Activated naive CD4-positive, alpha-beta T cell treated with anti-CD3 and anti-CD28 coated beads, Interleukin-2, amount 10 ng/mL, durations not matched to agents 7 days and 5 days (primary cell): ENCODE results near the gene RAG2.

Source experiments
- CTCF ChIA-PET: fragments of 350-600 bp; sonication (Branson Sonifier 250); formaldehyde crosslinking; loops from one replicate; lab custom pipeline; 2021; ENCODE audit warnings: antibody characterized with exemption; lab: Charles Lee
- DNase-seq: peaks from one replicate; pipeline ENCODE4 v3.0.0-alpha.2; 2020
- H3K27ac Mint-ChIP-seq: one replicate; pipeline ENCODE4 v1.8.0; 2021; ENCODE audit warnings: mild to moderate bottlenecking, moderate library complexity, mixed read lengths
- H3K27me3 Mint-ChIP-seq: one replicate; pipeline ENCODE4 v1.8.0; 2021; ENCODE audit warnings: mild to moderate bottlenecking, mixed read lengths
- H3K36me3 Mint-ChIP-seq: one replicate; pipeline ENCODE4 v1.8.0; 2021; ENCODE audit warnings: mixed read lengths
- H3K4me1 Mint-ChIP-seq: one replicate; pipeline ENCODE4 v1.8.0; 2021; ENCODE audit warnings: mixed read lengths
- H3K4me3 Mint-ChIP-seq: one replicate; pipeline ENCODE4 v1.8.0; 2021; ENCODE audit warnings: mild to moderate bottlenecking, moderate library complexity, mixed read lengths
- H3K9me3 Mint-ChIP-seq: one replicate; pipeline ENCODE4 v1.8.0; 2021; ENCODE audit warnings: mixed read lengths

Gene RAG2

GRCh38 chr11:36598051-36598450 is at the start of gene RAG2:
RAG2 (minus strand) TSS chr11:36598236; CDS start chr11:36594168, 4,068 bp downstream.
- Mint-ChIP-seq H3K4me1 (peaks cover 6% of the 10 kb centered on the region), H3K9me3 (no peaks in the 10 kb centered on the region), H3K27me3 (peaks cover 23% of the 10 kb centered on the region), H3K36me3 (no peaks in the 10 kb centered on the region), H3K4me3 (no peak within 1 kb of the TSS), H3K27ac (no peak within 1 kb of the TSS)
- CTCF ChIA-PET: no interaction called here
- DNase-seq: no peak

- CTCF ChIA-PET: no interaction called here
- H3K4me1 Mint-ChIP-seq: no peaks in the 10 kb centered on the region
These were observed 40.5 kb upstream of the RAG2 start for GRCh38 chr11:36638556-36638955.

GRCh38 chr11:36635066-36635862 is 37.2 kb upstream of the RAG2 start:
- Mint-ChIP-seq H3K27me3 (no peaks in the 10 kb centered on the region), H3K4me1 (no peaks in the 10 kb centered on the region), H3K4me3 (no peak overlapping the region), H3K9me3 (no peaks in the 10 kb centered on the region), H3K36me3 (no peaks in the 10 kb centered on the region), H3K27ac (no peak overlapping the region)
- no peak for DNase-seq
- CTCF ChIA-PET: no interaction called here

More at GRCh38 chr11:36638556-36638955, 40.5 kb upstream of the RAG2 start:
- no peak for DNase-seq
- no peak overlapping the region for H3K27ac Mint-ChIP-seq
- H3K4me3 Mint-ChIP-seq: no peak overlapping the region
- H3K9me3 Mint-ChIP-seq: no peaks in the 10 kb centered on the region
- H3K27me3 Mint-ChIP-seq: no peaks in the 10 kb centered on the region
- H3K36me3 Mint-ChIP-seq: no peaks in the 10 kb centered on the region

GRCh38 chr11:36631774-36632173 is 33.7 kb upstream of the RAG2 start:
- Mint-ChIP-seq H3K9me3 (no peaks in the 10 kb centered on the region), H3K27me3 (no peaks in the 10 kb centered on the region), H3K27ac (no peak overlapping the region), H3K4me3 (no peak overlapping the region), H3K4me1 (no peaks in the 10 kb centered on the region), H3K36me3 (no peaks in the 10 kb centered on the region)
- CTCF ChIA-PET: no interaction called here
- DNase-seq: no peak

- no peaks in the 10 kb centered on the region for H3K36me3 Mint-ChIP-seq
- no peaks in the 10 kb centered on the region for H3K4me1 Mint-ChIP-seq
- no peak overlapping the region for H3K4me3 Mint-ChIP-seq
- DNase-seq: no peak
- CTCF ChIA-PET: interaction anchor here (1.0 kb wide), 1 partner anchor 10 kb away, joined by 3 read pairs; no protein-coding TSS in a partner anchor
- H3K9me3 Mint-ChIP-seq: no peaks in the 10 kb centered on the region
- no peak overlapping the region for H3K27ac Mint-ChIP-seq
- no peaks in the 10 kb centered on the region for H3K27me3 Mint-ChIP-seq
These were observed 30.8 kb upstream of the RAG2 start for GRCh38 chr11:36628765-36629244.

- H3K4me3 Mint-ChIP-seq: no peak overlapping the region
- no peaks in the 10 kb centered on the region for H3K4me1 Mint-ChIP-seq
- CTCF ChIA-PET: interaction anchor here (1.0 to 1.1 kb wide), 2 partner anchors 9 to 46 kb away, joined by 3 read pairs; no protein-coding TSS in a partner anchor
- no peaks in the 10 kb centered on the region for H3K36me3 Mint-ChIP-seq
- H3K27me3 Mint-ChIP-seq: no peaks in the 10 kb centered on the region
- no peaks in the 10 kb centered on the region for H3K9me3 Mint-ChIP-seq
- H3K27ac Mint-ChIP-seq: no peak overlapping the region
- no peak for DNase-seq
These were observed 30.1 kb upstream of the RAG2 start for GRCh38 chr11:36628141-36628540.

- no peak overlapping the region for H3K27ac Mint-ChIP-seq
- CTCF ChIA-PET: interaction anchor here (0.9 to 1.1 kb wide), 2 partner anchors 47 to 62 kb away, joined by 3 read pairs; no protein-coding TSS in a partner anchor
- no peaks in the 10 kb centered on the region for H3K36me3 Mint-ChIP-seq
- H3K4me3 Mint-ChIP-seq: no peak overlapping the region
- no peaks in the 10 kb centered on the region for H3K27me3 Mint-ChIP-seq
- no peak for DNase-seq
- no peaks in the 10 kb centered on the region for H3K9me3 Mint-ChIP-seq
- H3K4me1 Mint-ChIP-seq: no peaks in the 10 kb centered on the region
These were observed 29.4 kb upstream of the RAG2 start for GRCh38 chr11:36627471-36627870.

- Mint-ChIP-seq H3K27me3 (no peaks in the 10 kb centered on the region), H3K27ac (no peak overlapping the region), H3K4me3 (no peak overlapping the region), H3K36me3 (no peaks in the 10 kb centered on the region), H3K9me3 (no peaks in the 10 kb centered on the region), H3K4me1 (no peaks in the 10 kb centered on the region)
- CTCF ChIA-PET: interaction anchor here (0.9 to 1.1 kb wide), 2 partner anchors 47 to 62 kb away, joined by 3 read pairs; no protein-coding TSS in a partner anchor
- no peak for DNase-seq
These were observed 29.0 kb upstream of the RAG2 start for GRCh38 chr11:36627006-36627405.

- Mint-ChIP-seq H3K36me3 (no peaks in the 10 kb centered on the region), H3K27me3 (peaks cover 4% of the 10 kb centered on the region), H3K4me3 (no peak overlapping the region), H3K4me1 (no peaks in the 10 kb centered on the region), H3K27ac (no peak overlapping the region), H3K9me3 (no peaks in the 10 kb centered on the region)
- DNase-seq: no peak
- CTCF ChIA-PET: interaction anchor here (1.1 kb wide), 1 partner anchor 59 kb away, joined by 4 read pairs; no protein-coding TSS in a partner anchor
These were observed 25.5 kb upstream of the RAG2 start for GRCh38 chr11:36623494-36623893.

GRCh38 chr11:36622431-36623136 is 24.5 kb upstream of the RAG2 start:
- DNase-seq: no peak
- H3K9me3 Mint-ChIP-seq: no peaks in the 10 kb centered on the region
- H3K4me3 Mint-ChIP-seq: no peak overlapping the region
- CTCF ChIA-PET: interaction anchor here (1.1 kb wide), 1 partner anchor 58 kb away, joined by 4 read pairs; no protein-coding TSS in a partner anchor
- H3K4me1 Mint-ChIP-seq: no peaks in the 10 kb centered on the region
- no peak overlapping the region for H3K27ac Mint-ChIP-seq
- H3K36me3 Mint-ChIP-seq: no peaks in the 10 kb centered on the region
- H3K27me3 Mint-ChIP-seq: peaks cover 8% of the 10 kb centered on the region

- Mint-ChIP-seq H3K4me1 (no peaks in the 10 kb centered on the region), H3K36me3 (no peaks in the 10 kb centered on the region), H3K27me3 (peaks cover 8% of the 10 kb centered on the region), H3K27ac (no peak overlapping the region), H3K9me3 (no peaks in the 10 kb centered on the region), H3K4me3 (no peak overlapping the region)
- CTCF ChIA-PET: interaction anchor here (1.4 kb wide), 1 partner anchor 127 kb away, joined by 3 read pairs; no protein-coding TSS in a partner anchor
- no peak for DNase-seq
These were observed 22.2 kb upstream of the RAG2 start for GRCh38 chr11:36620246-36620645.

GRCh38 chr11:36619502-36619901 is 21.5 kb upstream of the RAG2 start:
- CTCF ChIA-PET: interaction anchor here (0.7 to 0.8 kb wide), 2 partner anchors 9 to 278 kb away, joined by 3 read pairs; no protein-coding TSS in a partner anchor
- Mint-ChIP-seq H3K27ac (no peak overlapping the region), H3K27me3 (peaks cover 8% of the 10 kb centered on the region), H3K4me3 (no peak overlapping the region), H3K9me3 (no peaks in the 10 kb centered on the region), H3K4me1 (no peaks in the 10 kb centered on the region), H3K36me3 (no peaks in the 10 kb centered on the region)
- DNase-seq: no peak

- Mint-ChIP-seq H3K36me3 (no peaks in the 10 kb centered on the region), H3K4me3 (no peak overlapping the region)
- CTCF ChIA-PET: interaction anchor here (0.7 to 1.0 kb wide), 3 partner anchors 10 to 277 kb away, joined by 3 read pairs; no protein-coding TSS in a partner anchor
These were observed 20.5 kb upstream of the RAG2 start for GRCh38 chr11:36618363-36619047.

More at GRCh38 chr11:36618363-36619047, 20.5 kb upstream of the RAG2 start:
- peaks cover 8% of the 10 kb centered on the region for H3K27me3 Mint-ChIP-seq
- no peaks in the 10 kb centered on the region for H3K4me1 Mint-ChIP-seq
- no peak for DNase-seq
- H3K27ac Mint-ChIP-seq: no peak overlapping the region
- no peaks in the 10 kb centered on the region for H3K9me3 Mint-ChIP-seq
